HG02759 (cell line): Measurements from ENCODE around the gene RGS10.

ENCODE experiments used
- ATAC-seq: cut with Tn5 transposase; IDR thresholded peaks from one replicate; pipeline ENCODE4 v1.9.1; 2021; ENCODE audit warnings: mild to moderate bottlenecking, moderate library complexity; ENCODE audit not compliant: unreplicated experiment

Gene RGS10

DNA sequence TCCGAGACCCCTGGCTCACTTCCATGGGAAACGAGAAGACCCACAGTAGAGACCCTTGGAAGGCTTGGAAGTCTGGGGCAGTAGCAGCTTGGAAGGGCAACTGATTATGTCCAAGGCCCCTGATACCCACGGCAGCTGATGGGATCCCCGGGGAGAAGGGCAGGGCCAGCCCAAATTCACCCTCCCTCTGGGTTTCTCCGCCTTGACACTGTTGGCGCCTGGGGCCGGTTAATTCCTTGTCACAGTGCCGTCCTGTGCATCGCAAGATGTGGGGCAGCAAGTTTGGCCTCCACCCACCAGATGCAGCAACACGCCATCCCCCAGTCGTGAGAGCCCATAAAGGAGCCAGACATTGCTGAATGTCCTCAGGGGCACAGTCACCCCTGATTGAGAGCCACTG, 89.2 kb downstream of the RGS10 start:
- no peak for ATAC-seq

DNA sequence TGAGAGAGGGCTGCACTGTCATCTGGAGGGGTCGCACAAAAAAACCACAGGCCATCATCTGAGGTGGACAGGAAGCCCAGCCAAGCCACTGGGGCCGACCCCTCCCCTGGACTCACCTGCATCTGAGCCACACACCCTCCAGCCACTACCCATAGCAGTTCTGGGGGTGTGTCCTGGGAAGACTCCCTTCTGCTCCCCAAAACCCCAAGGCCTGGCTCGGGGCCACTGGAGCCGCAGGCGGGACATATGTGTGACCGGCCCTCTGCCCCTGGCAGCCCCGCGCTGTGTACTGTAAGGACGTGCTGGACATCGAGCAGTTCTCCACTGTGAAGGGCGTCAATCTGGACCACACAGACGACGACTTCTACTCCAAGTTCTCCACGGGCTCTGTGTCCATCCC, 90.1 kb downstream of the RGS10 start:
- ATAC-seq, result no peak

DNA sequence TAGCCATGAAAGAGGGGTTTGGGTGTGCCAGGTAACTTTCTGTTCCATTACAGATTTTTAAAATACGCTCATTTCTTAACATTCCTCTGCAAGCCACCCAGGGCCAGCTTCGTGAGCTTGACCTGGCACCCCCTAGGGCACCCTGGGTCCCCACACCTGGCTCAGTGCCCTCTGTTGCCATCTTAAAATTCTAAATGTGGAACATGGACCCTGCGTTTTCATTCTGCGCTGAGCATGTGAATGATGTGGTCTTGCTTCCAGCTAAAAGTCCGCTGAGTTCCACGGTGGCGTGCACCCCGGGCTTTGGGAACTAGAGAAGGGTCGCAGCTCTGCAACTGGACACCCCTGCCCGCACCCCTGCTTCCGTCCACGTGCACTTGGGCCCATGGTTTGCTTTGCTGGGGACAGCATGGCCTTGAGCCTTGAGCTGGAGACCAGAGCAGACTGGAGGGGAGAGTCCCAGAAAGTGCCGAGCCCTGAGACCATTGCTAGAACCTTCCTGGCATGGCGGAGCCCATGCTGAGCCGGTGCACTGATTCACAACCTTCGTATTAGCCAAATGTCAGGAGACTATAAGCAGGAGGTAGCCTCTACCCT, 91.1 kb downstream of the RGS10 start:
- no peak for ATAC-seq

DNA sequence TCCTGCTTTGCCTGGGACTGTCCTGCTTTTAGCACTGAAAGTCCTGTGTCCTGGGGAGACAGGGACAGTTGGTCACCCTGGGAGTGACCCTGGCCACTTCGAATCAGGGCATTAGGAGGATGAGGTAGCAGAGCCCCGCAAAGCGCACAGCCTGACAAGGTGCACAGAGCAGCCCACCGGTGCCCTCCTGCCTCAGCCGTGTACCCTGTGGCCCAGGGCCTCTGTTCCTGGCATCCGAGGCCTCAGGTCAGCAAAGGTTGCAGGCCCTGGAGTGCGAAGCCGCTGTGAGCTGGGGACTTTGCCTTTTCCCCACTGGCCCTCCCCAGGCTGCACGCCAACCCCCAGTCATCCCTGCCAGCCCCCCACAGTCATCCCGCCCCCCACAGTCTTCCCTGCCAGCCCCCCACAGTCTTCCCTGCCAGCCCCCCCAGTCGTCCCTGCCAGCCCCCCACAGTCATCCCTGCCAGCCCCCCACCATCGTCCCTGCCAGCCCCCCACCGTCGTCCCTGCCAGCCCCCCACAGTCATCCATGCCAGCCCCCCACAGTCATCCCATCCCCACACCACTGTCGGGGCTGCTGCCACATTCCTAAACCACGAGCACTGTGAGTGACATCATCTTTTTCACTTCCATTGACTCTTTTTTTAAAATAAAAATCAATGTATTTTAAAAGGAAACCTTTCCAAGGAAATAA, 91.8 kb downstream of the RGS10 start:
- ATAC-seq, result no peak
